Heart right ventricle (tissue), 16 donors: ENCODE measurements around the gene HARBI1. TPM values are rescaled to one million over a fixed set of nuclear protein-coding genes. Genes with fewer than 3 reads are reported as not detected.

ENCODE experiments used
- ATAC-seq, 8 donors: fragments of 200-7000 bp; cut with Tn5 transposase; one replicate each; pipeline ENCODE4 v1.9.1; 2020; ENCODE audit warnings: mild to moderate bottlenecking in 8 of 8, moderate library complexity in 8 of 8, moderate number of reproducible peaks in 1 of 8
- DNase-seq, 2 donors: peaks; one replicate each; pipeline ENCODE4 v3.0.0-alpha.2; 2020
- H3K27ac ChIP-seq, 10 donors: fragments of 200-600 bp; sonication (generic) in 2 of 10; one replicate each; pipeline versions ENCODE4 v1.5.0 to v1.8.0; 2020 to 2022; ENCODE audit warnings: mild to moderate bottlenecking in 3 of 10
- H3K27me3 ChIP-seq, 7 donors: fragments of 200-600 bp; one replicate each; pipeline ENCODE4 v1.8.0; 2021 to 2022; ENCODE audit warnings: mild to moderate bottlenecking in 2 of 7
- H3K36me3 ChIP-seq, 9 donors: fragments of 200-600 bp; sonication (generic) in 1 of 9; one replicate each; pipeline versions ENCODE4 v1.5.0 to v1.8.0; 2020 to 2022; ENCODE audit warnings: mild to moderate bottlenecking in 2 of 9
- H3K4me1 ChIP-seq, 9 donors: fragments of 200-600 bp; sonication (generic) in 1 of 9; one replicate each; pipeline versions ENCODE4 v1.5.0 to v1.8.0; 2020 to 2022; ENCODE audit warnings: mild to moderate bottlenecking in 4 of 9
- H3K4me3 ChIP-seq, 10 donors: fragments of 200-600 bp; sonication (generic) in 2 of 10; one replicate each; pipeline versions ENCODE4 v1.5.0 to v1.8.0; 2020 to 2022; ENCODE audit warnings: mild to moderate bottlenecking in 7 of 10, moderate library complexity in 2 of 10
- H3K9me3 ChIP-seq, 11 donors: fragments of 200-600 bp in 10 of 11; sonication (generic) in 2 of 11; one replicate each; pipeline versions ENCODE4 v1.5.0 to v1.8.0; 2013 to 2022; ENCODE audit warnings: mild to moderate bottlenecking in 2 of 11, control low read depth in 1 of 11, moderate library complexity in 1 of 11
- WGBS, 2 donors: extraction: QIAGEN DNeasy Blood & Tissue Kit; methylation state at CpG; one replicate each; pipeline ENCODE4 v1.1.7; 2013; ENCODE audit warnings: inconsistent platforms in 1 of 2; 5-methylcytosine and 5-hydroxymethylcytosine counted together
- intact Hi-C, 10 donors: fragments of 100-400 bp; cut with DNase I; formaldehyde crosslinking; loops; one replicate each; pipeline versions ENCODE4 v1.11.1 to v1.14.2; 2022
- polyA plus RNA-seq, 2 donors: library from polyadenylated mRNA; stranded (reverse); fragments of 200-250 nt; gene quantifications; one replicate each; pipeline ENCODE4 v1.2.3, GENCODE V29; 2013
- total RNA-seq, 10 donors: library from RNA; stranded (reverse); fragmentation: NEBNext Ultra II Directional in 3 of 10; extraction: Animal tissue kit (Norgen Biotek cat#: 25700) in 3 of 10; gene quantifications; one replicate each; pipeline versions ENCODE4 v1.2.1 to v1.2.4, GENCODE V29; 2021 to 2023
- TF ChIP-seq, protein P1 (sequence below), 9 donors: fragments of 200-600 bp; sonication (generic) in 2 of 9; IDR thresholded peaks; one replicate each; pipeline versions ENCODE4 v1.5.0 to v1.8.0; 2021 to 2022; ENCODE audit warnings: antibody characterized with exemption in 9 of 9, mild to moderate bottlenecking in 5 of 9, moderate library complexity in 1 of 9
- donor health status: Arrhythmogenic right ventricular cardiomyopathy.
- donor health status: ischemic (EF 13 %, LVEDD 7.1; RV severe dilation, severe dysfunction).
- donor health status: healthy with polysubstance abuse.
- donor health status: DM: no; HTN: yes; CAD: no.
- donor health status: DM: no; HTN: no; CAD: no.
- donor health status: ischemic (EF 25% LVEDD 6.9; RV normal size, moderate dysfunction).
- donor health status: ischemic (EF 25% LVEDD 5.7; RV mildly dilated, moderate dysfunction).
- donor health status: healthy.
- donor health status: DM: yes; HTN: yes; CAD: no.
- donor health status: Ischemic cardiomyopathy.
- donor health status: ischemic (EF 35%, LVEDD 5.7; RV mildly dilated, moderate dysfunction).
- donor health status: nonischemic (EF 11% LVEDD 7.7; RV severe dilation, severe dysfunction).
- donor health status: DM: yes; HTN: yes; CAD: no.
- donor health status: PGD.
- donor health status: ischemic (EF 29% LVEDD 5.4; RV normal size, mild dysfunction).
- donor health status: nonischemic (EF 23%, LVEDD 6.1; RV moderate dilation, normal function).

Gene HARBI1
- total and polyA plus RNA-seq, 12 donors: 1.7 to 4.4 (median 3.0) TPM

DNA sequence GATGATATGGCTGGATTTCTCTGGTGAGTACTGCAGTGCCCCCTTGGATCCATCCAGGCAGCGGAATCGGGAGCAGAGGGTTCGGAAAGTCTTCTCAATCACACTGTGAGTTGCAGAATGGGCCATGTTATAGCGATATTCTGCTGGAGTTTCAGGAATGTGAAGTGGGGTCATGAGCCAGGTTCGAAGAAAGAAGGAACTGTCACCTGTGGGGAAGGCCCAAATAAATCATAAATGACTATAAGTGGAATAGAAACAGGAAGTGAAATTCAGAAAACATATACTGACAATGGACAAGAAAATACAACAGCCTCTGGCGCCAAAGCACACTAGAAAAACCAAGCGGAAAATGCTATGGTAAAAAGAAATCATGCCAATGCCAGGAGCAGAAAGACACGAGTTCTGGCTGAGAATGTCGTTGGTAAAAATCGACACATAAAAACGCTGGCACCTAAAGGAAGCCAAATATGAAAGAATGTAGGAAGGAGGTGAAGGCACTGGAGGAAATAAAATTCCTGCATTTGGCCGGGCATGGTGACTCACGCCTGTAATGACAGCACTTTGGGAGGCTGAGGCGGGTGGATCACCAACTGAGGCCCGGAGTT, 13.2 kb downstream of the HARBI1 start:
- Histone ChIP-seq H3K4me3 (no peak overlapping the region), H3K4me1 (peaks cover 0 to 21% (median 13%) of the 10 kb centered on the region in 9 donors), H3K27me3 (no peaks in the 10 kb centered on the region), H3K36me3 (peaks cover 0 to 16% (median 0%) of the 10 kb centered on the region in 9 donors), H3K9me3 (no peaks in the 10 kb centered on the region), H3K27ac (no peak overlapping the region)
- ATAC-seq (no peak), DNase-seq (no peak)
- TF ChIP-seq, protein P1, sequence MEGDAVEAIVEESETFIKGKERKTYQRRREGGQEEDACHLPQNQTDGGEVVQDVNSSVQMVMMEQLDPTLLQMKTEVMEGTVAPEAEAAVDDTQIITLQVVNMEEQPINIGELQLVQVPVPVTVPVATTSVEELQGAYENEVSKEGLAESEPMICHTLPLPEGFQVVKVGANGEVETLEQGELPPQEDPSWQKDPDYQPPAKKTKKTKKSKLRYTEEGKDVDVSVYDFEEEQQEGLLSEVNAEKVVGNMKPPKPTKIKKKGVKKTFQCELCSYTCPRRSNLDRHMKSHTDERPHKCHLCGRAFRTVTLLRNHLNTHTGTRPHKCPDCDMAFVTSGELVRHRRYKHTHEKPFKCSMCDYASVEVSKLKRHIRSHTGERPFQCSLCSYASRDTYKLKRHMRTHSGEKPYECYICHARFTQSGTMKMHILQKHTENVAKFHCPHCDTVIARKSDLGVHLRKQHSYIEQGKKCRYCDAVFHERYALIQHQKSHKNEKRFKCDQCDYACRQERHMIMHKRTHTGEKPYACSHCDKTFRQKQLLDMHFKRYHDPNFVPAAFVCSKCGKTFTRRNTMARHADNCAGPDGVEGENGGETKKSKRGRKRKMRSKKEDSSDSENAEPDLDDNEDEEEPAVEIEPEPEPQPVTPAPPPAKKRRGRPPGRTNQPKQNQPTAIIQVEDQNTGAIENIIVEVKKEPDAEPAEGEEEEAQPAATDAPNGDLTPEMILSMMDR (IDR thresholded peaks at IDR 0.05): no peak
- intact Hi-C loops: loop anchor here in 1 of 10 donors (10.0 kb wide), 1 partner anchor 219 kb away; the partner anchor contains the start of gene MDK
- 93% methylated on average over 15 of the region's 15 CpGs for WGBS, 2 donors

- WGBS, 2 donors: 56 to 66% methylated on average over 1 of the region's 1 CpG
- ATAC-seq (no peak), DNase-seq (no peak)
- Histone ChIP-seq H3K4me1 (peaks cover 0 to 21% (median 13%) of the 10 kb centered on the region in 9 donors), H3K4me3 (no peak overlapping the region), H3K9me3 (no peaks in the 10 kb centered on the region), H3K27ac (peak overlapping the region in 6 of 10 donors; percentile 14 to 65 (median 44)), H3K36me3 (peaks cover 0 to 16% (median 0%) of the 10 kb centered on the region in 9 donors), H3K27me3 (no peaks in the 10 kb centered on the region)
- TF ChIP-seq, protein P1 (IDR thresholded peaks at IDR 0.05): no peak
- intact Hi-C loops: loop anchor here in 1 of 10 donors (10.0 kb wide), 1 partner anchor 216 kb away; the partner anchor contains the start of gene MDK
Observed at GRCh38 chr11:46601129-46601528, 15.9 kb downstream of the HARBI1 start.

DNA sequence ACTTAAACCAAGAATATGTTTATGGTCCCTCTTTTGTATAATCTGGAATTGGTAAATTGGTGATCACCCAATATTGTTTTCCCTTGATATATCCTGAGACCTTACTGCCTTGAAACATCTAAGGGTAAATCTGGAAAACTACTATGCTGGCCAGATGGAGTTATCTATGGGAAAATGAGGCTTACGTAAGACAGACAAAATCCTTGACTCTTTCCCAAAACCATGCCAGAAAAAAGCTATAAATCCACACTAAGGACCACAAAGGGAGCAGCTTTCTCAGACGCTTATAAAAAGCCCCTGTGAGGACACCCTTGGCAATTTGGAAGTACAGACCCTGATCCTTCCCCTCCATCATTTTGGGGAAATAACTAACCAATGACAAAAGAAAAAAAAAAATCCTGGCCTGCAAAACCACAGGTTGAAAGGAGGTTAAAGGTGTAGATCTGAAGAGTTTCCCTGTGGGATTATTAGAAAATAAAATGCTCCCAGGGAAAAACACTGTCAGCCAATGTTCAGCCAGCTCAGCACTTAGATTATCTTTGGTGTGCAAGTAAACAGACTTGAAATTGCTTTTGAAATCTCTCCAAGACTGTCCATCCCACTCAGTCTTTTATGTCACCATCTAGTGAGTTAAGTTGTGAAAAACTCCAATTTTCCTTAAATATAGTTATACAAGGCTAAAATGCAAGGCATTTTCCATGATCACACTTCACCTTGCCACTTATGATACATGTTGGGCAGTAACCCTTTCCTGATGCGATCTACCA, 16.6 kb downstream of the HARBI1 start:
- WGBS, 2 donors: 82 to 85% methylated on average over 3 of the region's 3 CpGs
- TF ChIP-seq, protein P1 (IDR thresholded peaks at IDR 0.05): no peak
- peak overlapping the region in 9 of 10 donors; percentile 11 to 65 (median 43) for H3K27ac ChIP-seq

More for the DNA sequence above, 16.6 kb downstream of the HARBI1 start:
- H3K9me3 ChIP-seq: no peaks in the 10 kb centered on the region
- peaks cover 0 to 16% (median 0%) of the 10 kb centered on the region in 9 donors for H3K36me3 ChIP-seq
- peak in 3 of 8 donors; percentile 13 to 39 (median 38) for ATAC-seq
- intact Hi-C loops: loop anchor here in 1 of 10 donors (10.0 kb wide), 1 partner anchor 216 kb away; the partner anchor contains the start of gene MDK
- H3K27me3 ChIP-seq: no peaks in the 10 kb centered on the region
- H3K4me3 ChIP-seq: no peak overlapping the region
- peaks cover 0 to 21% (median 13%) of the 10 kb centered on the region in 9 donors for H3K4me1 ChIP-seq
- DNase-seq: no peak
